HCT116 (cell line): ENCODE results near the gene G2E3. TPM values are rescaled to one million over a fixed set of nuclear protein-coding genes. Genes with fewer than 3 reads are reported as not detected.

Experiments used
- ATAC-seq: fragments of 200-7000 bp; cut with Tn5 transposase; 2 replicates; pipeline ENCODE4 v1.9.1; 2020; ENCODE audit warnings: mild to moderate bottlenecking, moderate library complexity
- BruUV-seq: library from RNA; stranded (reverse); fragments of 400-500 nt; replicated peaks from 2 replicates; lab custom pipeline; 2021; lab: Mats Ljungman, UMichigan
- CTCF ChIA-PET: fragments of 300-600 bp; sonication (Branson Sonifier 250); formaldehyde crosslinking; loops from one replicate; lab custom pipeline; 2021; ENCODE audit warnings: antibody characterized with exemption; lab: Charles Lee
- POLR2A ChIA-PET: fragments of 300-600, 350-600 bp; sonication (Branson Sonifier 250); formaldehyde crosslinking; loops from one replicate; lab custom pipeline; 2021; ENCODE audit warnings: antibody characterized with exemption; lab: Charles Lee
- RAD21 ChIA-PET, 2 experiments: fragments of 300-600 bp; sonication (Branson Sonifier 250); formaldehyde crosslinking; loops; one replicate each; lab custom pipeline; 2023; ENCODE audit warnings: low total read pairs in 2 of 2; ENCODE audit not compliant: uncharacterized antibody in 2 of 2, unreplicated experiment in 2 of 2, low non-redundant PET in 1 of 2; lab: Charles Lee
- DNase-seq: peaks from one replicate; pipeline ENCODE4 v3.0.0-alpha.2; 2010; ENCODE audit warnings: low read depth, low spot score
- H2AFZ ChIP-seq: fragments of 200-600 bp; shearing (Covaris generic), sonication (generic); 2 replicates; pipeline ENCODE4 v1.6.1; 2017; ENCODE audit warnings: low read depth, mixed run types, mixed read lengths, antibody characterized with exemption, low read length; ENCODE audit not compliant: poor library complexity, severe bottlenecking
- H3K27ac ChIP-seq: 2 replicates; pipeline ENCODE4 v1.5.1; 2012; ENCODE audit warnings: low read depth, low read length
- H3K27me3 ChIP-seq: fragments of 200-600 bp; sonication (generic); 2 replicates; pipeline ENCODE4 v1.6.1; 2016; ENCODE audit warnings: mixed run types, low read length, mixed read lengths; ENCODE audit not compliant: insufficient read depth
- H3K36me3 ChIP-seq, 2 experiments: fragments of 200-500 bp in 1 of 2; fragments of 200-600 bp in 1 of 2; sonication (Bioruptor generic) in 1 of 2; sonication (generic) in 1 of 2; 2 replicates each; pipeline versions ENCODE4 v1.5.1 to v1.6.1; 2014 to 2016; ENCODE audit warnings: low read length in 2 of 2, inconsistent platforms in 1 of 2, mixed read lengths in 1 of 2, mixed run types in 1 of 2; ENCODE audit not compliant: insufficient read depth in 2 of 2, control insufficient read depth in 1 of 2
- H3K4me1 ChIP-seq, 2 experiments: fragments of 200-600 bp in 1 of 2; sonication (generic) in 1 of 2; 2 replicates each; pipeline versions ENCODE4 v1.5.1 to v1.6.1; 2012 to 2017; ENCODE audit warnings: low read length in 2 of 2, inconsistent platforms in 1 of 2, mild to moderate bottlenecking in 1 of 2, mixed read lengths in 1 of 2, mixed run types in 1 of 2, moderate library complexity in 1 of 2; ENCODE audit not compliant: insufficient read depth in 2 of 2, control insufficient read depth in 1 of 2
- H3K4me2 ChIP-seq: fragments of 200-600 bp; sonication (generic); 2 replicates; pipeline ENCODE4 v1.6.1; 2017; ENCODE audit warnings: mixed run types, low read length, mixed read lengths
- H3K4me3 ChIP-seq, 2 experiments: fragments of 200-600 bp in 1 of 2; sonication (generic) in 1 of 2; replicated peaks in 1 of 2; 2 replicates each; pipeline ENCODE4 v1.5.1; 2011 to 2016; ENCODE audit warnings: low read length in 2 of 2, control low read depth in 1 of 2, low read depth in 1 of 2, mild to moderate bottlenecking in 1 of 2, mixed read lengths in 1 of 2, mixed run types in 1 of 2
- H3K79me2 ChIP-seq: fragments of 200-600 bp; sonication (generic); 2 replicates; pipeline ENCODE4 v1.6.1; 2017; ENCODE audit warnings: mild to moderate bottlenecking, mixed run types, low read length, moderate library complexity, mixed read lengths; ENCODE audit not compliant: insufficient read depth
- H3K9ac ChIP-seq: fragments of 200-600 bp; sonication (generic); 2 replicates; pipeline ENCODE4 v1.6.1; 2016; ENCODE audit warnings: low read length, mixed read lengths
- H3K9me2 ChIP-seq: fragments of 200-600 bp; sonication (generic), shearing (Covaris generic); 2 replicates; pipeline ENCODE4 v1.6.1; 2017; ENCODE audit warnings: mixed run types, mild to moderate bottlenecking, moderate library complexity; ENCODE audit not compliant: insufficient read depth
- H3K9me3 ChIP-seq, 2 experiments: fragments of 200-500 bp in 1 of 2; fragments of 200-600 bp in 1 of 2; sonication (Bioruptor generic) in 1 of 2; sonication (generic) in 1 of 2; 2 replicates each; pipeline ENCODE4 v1.6.1; 2014 to 2017; ENCODE audit warnings: low read length in 2 of 2, mixed read lengths in 2 of 2, inconsistent platforms in 1 of 2, low read depth in 1 of 2, mild to moderate bottlenecking in 1 of 2, mixed run types in 1 of 2, moderate library complexity in 1 of 2; ENCODE audit not compliant: control insufficient read depth in 1 of 2, insufficient read depth in 1 of 2
- H4K20me1 ChIP-seq: fragments of 200-600 bp; sonication (generic), shearing (Covaris generic); 2 replicates; pipeline ENCODE4 v1.6.1; 2017; ENCODE audit warnings: mixed run types, mild to moderate bottlenecking, moderate library complexity; ENCODE audit not compliant: insufficient read depth
- CBX3 ChIP-seq: IDR thresholded peaks from 2 replicates; pipeline ENCODE4 v1.6.1; 2012; ENCODE audit warnings: low read depth
- EZH2phosphoT487 ChIP-seq: fragments of 200-600 bp; IDR thresholded peaks from 2 replicates; pipeline ENCODE4 v1.6.1; 2018; ENCODE audit warnings: antibody characterized with exemption, borderline replicate concordance
- FOSL1 ChIP-seq: IDR thresholded peaks from 2 replicates; pipeline ENCODE4 v1.6.1; 2012; ENCODE audit warnings: low read depth
- JUND ChIP-seq: IDR thresholded peaks from 2 replicates; pipeline ENCODE4 v1.6.1; 2012
- RAD21 ChIP-seq: IDR thresholded peaks from 2 replicates; pipeline ENCODE4 v1.6.1; 2012; ENCODE audit warnings: low read depth, mild to moderate bottlenecking
- SIN3A ChIP-seq: IDR thresholded peaks from 2 replicates; pipeline ENCODE4 v1.6.1; 2012; ENCODE audit warnings: low read depth
- TCF7L2 ChIP-seq: IDR thresholded peaks from 2 replicates; pipeline ENCODE4 v1.7.0; 2011; ENCODE audit warnings: borderline replicate concordance, inconsistent platforms; ENCODE audit not compliant: insufficient read depth, insufficient read length; ENCODE audit errors: extremely low read depth
- intact Hi-C: fragments of 100-400 bp; cut with micrococcal nuclease; formaldehyde crosslinking; loops from 2 replicates; pipeline ENCODE4 v1.10.0; 2022
- total RNA-seq: library from RNA; stranded (reverse); gene quantifications from one replicate; pipeline ENCODE4 v1.2.1, GENCODE V29; 2021; ENCODE audit not compliant: unreplicated experiment
- TF ChIP-seq, protein P1 (sequence below), 3 experiments: fragments of 200-600 bp in 1 of 3; sonication (generic) in 1 of 3; IDR thresholded peaks in 2 of 3; conservative IDR thresholded peaks in 1 of 3; 2 replicates each; pipeline ENCODE4 v1.5.1; 2012 to 2017; ENCODE audit warnings: low read depth in 2 of 3, low read length in 2 of 3, antibody characterized with exemption in 1 of 3, borderline replicate concordance in 1 of 3, control low read depth in 1 of 3, mild to moderate bottlenecking in 1 of 3, mixed read lengths in 1 of 3, mixed run types in 1 of 3, moderate library complexity in 1 of 3; ENCODE audit not compliant: insufficient read depth in 1 of 3

G2E3 gene
- total RNA-seq, 1 experiment from 2014 or later, result 47.0 TPM

DNA sequence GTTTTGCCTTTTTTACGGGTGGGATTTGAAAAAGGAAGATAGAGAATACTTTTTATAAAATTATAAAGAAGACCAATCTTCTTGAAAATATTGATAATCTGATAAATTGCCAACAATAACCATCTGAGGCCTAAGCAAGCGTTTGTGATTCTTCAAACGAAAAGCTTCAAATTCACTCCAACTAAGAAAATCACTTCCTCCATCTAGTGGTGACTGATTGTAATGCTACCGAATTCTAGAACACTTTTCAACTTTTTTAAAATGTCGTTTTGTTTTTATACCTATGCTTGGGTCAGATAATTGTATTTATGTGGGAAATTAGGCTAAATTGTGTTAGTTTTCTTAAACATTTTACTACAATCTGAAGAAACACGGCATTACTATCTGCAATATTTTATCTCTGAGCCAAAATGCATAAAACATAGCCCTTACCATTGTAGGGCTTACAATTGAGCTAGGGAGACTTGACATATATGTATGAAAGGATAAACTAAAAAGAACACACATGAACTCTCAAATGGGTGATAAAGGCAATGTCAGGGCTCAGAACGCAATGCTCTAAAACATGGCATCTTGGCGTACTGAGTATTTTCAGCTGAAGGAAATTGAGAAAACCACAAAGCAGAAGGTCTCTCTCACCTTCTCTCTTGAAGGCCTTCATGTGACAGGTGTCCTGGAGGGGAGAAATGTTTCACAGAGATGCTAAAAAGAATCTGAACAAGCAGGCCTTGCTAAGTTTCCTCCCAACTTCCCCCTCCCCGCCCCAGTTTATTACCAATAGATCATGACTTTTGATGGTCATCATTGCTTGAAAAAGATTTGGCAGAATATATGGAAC lies 36.8 kb upstream of the G2E3 start:
- no TSS peak for BruUV-seq
- POLR2A ChIA-PET, result no interaction called here

More for the DNA sequence above, 36.8 kb upstream of the G2E3 start:
- no peaks in the 10 kb centered on the region for H3K36me3 ChIP-seq
- DNase-seq, result peak; percentile 54
- peak overlapping the region; percentile 78 for H2AFZ ChIP-seq
- no peak overlapping the region for H3K27ac ChIP-seq
- no peaks in the 10 kb centered on the region for H3K4me1 ChIP-seq
- no peak for ATAC-seq
- H4K20me1 ChIP-seq, result no peaks in the 10 kb centered on the region
- H3K4me3 ChIP-seq, result no peak overlapping the region
- intact Hi-C loops, result no loop called here
- ChIA-PET RAD21 (no interaction called here), CTCF (interaction anchor here (0.8 to 1.3 kb wide), 10 partner anchors 10 to 252 kb away, joined by 3 to 5 read pairs (median 4); no protein-coding TSS in a partner anchor)
- no peaks in the 10 kb centered on the region for H3K79me2 ChIP-seq
- H3K4me2 ChIP-seq, result peak overlapping the region; percentile 2; the same call in 1 of the 2 replicates
- no peaks in the 10 kb centered on the region for H3K9me2 ChIP-seq
- H3K27me3 ChIP-seq, result no peaks in the 10 kb centered on the region
- no peak overlapping the region for H3K9ac ChIP-seq
- no peaks in the 10 kb centered on the region for H3K9me3 ChIP-seq
- TF ChIP-seq CBX3 (no peak), JUND (no peak), SIN3A (no peak), RAD21 (peak; percentile 47), EZH2phosphoT487 (no peak), FOSL1 (no peak), TCF7L2 (no peak)
- TF ChIP-seq, protein P1, sequence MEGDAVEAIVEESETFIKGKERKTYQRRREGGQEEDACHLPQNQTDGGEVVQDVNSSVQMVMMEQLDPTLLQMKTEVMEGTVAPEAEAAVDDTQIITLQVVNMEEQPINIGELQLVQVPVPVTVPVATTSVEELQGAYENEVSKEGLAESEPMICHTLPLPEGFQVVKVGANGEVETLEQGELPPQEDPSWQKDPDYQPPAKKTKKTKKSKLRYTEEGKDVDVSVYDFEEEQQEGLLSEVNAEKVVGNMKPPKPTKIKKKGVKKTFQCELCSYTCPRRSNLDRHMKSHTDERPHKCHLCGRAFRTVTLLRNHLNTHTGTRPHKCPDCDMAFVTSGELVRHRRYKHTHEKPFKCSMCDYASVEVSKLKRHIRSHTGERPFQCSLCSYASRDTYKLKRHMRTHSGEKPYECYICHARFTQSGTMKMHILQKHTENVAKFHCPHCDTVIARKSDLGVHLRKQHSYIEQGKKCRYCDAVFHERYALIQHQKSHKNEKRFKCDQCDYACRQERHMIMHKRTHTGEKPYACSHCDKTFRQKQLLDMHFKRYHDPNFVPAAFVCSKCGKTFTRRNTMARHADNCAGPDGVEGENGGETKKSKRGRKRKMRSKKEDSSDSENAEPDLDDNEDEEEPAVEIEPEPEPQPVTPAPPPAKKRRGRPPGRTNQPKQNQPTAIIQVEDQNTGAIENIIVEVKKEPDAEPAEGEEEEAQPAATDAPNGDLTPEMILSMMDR (IDR thresholded peaks at IDR 0.05 in 2 of 3, conservative IDR thresholded peaks at IDR 0.05 in 1 of 3; ENCODE audit: borderline replicate concordance in 1 of 3, insufficient read depth in 1 of 3, low read depth in 2 of 3, low read length in 2 of 3), result peak; percentile 27 to 69 (median 63); a peak in 5 of 6 replicates
